GM20000 (cell line): Measurements from ENCODE around the gene CELSR1.

Source experiments
- DNase-seq: peaks from one replicate; pipeline ENCODE4 v3.0.0; 2012; ENCODE audit warnings: low spot score
- CTCF ChIP-seq: IDR thresholded peaks from 2 replicates; pipeline ENCODE4 v1.5.1; 2012; ENCODE audit warnings: mild to moderate bottlenecking, control low read depth; ENCODE audit errors: extremely low read depth, missing control alignments

The CELSR1 gene

DNA sequence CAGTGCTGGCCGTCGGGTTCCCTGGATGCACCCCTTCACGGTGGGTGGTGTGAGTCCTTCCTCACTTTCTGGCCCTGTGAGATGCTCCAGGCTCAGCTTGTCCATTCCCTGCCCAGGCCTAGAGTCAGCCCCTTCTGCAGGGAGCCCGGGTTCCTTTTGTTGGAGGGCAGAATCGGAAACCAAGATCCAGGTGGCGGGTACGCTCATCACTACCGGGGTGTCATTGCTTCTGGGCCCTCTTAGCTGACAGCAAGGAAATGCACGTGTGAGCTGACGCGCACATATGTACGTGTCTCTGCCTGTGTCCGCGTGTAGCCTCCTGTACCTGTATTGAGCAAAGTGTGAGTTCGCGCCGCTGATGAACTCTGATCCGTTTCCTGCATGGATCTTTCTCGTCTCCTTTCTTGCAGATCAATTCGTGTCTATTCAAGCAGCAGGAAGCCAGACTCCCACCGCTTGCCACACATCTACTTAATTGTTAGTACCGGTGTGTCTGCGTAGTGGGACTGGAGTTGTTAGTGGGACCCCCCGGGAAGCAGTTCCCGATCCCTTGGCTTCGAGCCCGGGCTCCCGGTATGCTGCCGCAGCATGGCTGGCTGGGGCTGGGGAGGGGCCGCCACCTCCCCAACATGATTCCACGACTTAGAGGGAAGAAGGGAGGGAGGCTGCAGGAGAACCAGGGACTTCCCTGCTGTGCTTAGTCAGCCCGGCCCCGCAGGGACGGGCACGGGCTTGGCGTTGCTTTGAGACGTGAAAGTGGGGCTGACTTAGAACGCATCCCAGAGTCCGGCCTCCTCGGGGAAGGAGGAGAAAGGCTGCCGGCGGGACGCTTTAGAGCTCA is 46.9 kb upstream of the CELSR1 start:
- TF ChIP-seq CTCF = no peak
- no peak for DNase-seq

GRCh38 chr22:46583571-46583970 is 46.2 kb upstream of the CELSR1 start:
- TF ChIP-seq CTCF = no peak
- DNase-seq = no peak

DNA sequence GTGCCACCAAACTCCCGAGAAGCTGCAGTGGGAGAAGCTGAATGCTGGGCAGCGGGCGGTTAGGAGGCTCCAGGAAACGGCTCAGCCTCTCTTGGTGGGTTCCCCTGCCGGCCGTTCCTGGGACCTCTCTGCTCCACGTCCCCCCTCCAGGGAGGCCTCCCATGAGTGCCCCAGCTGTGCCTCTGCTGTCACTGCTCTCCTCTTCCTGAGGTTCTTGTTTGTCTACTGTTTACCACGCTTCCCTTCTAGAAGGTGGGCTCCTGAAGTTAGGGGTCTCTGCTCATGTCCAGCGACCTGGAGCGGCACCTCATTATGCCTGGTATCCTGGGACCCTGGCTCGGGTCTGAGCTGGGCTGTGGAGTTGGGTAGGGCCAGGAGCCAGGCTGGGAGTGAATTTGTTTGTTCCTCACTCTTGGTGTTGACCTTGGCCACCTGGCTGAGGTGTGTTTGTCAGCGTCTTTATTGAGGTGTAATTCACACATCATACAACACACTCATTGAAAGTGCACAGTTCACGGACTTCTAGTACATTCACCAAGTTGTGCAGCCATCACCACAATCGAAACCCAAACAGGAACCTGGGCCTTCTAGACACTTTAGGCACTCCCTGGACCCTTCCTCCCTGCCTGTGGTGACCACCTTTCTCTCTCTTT is 45.0 kb upstream of the CELSR1 start:
- no peak for DNase-seq
- no peak for TF ChIP-seq CTCF

GRCh38 chr22:46581538-46582244 is 44.3 kb upstream of the CELSR1 start:
- TF ChIP-seq CTCF = no peak
- DNase-seq = no peak

- no peak for TF ChIP-seq CTCF
- no peak for DNase-seq
Observed at GRCh38 chr22:46580940-46581537, 43.6 kb upstream of the CELSR1 start.

GRCh38 chr22:46579751-46580449 is 42.5 kb upstream of the CELSR1 start:
- no peak for DNase-seq
- no peak for TF ChIP-seq CTCF
